B cell (primary cell): ENCODE data around the gene RSU1. TPM values are rescaled to one million over a fixed set of nuclear protein-coding genes. Genes with fewer than 3 reads are reported as not detected.

Experiments used
- ATAC-seq: fragments of 200-7000 bp; cut with Tn5 transposase; one replicate; pipeline ENCODE4 v1.10.0; 2021; ENCODE audit warnings: low read depth, mild to moderate bottlenecking, moderate number of reproducible peaks, moderate library complexity
- CTCF ChIA-PET: fragments of 350-600 bp; sonication (Branson Sonifier 250); formaldehyde crosslinking; loops from one replicate; lab custom pipeline; 2021; ENCODE audit warnings: antibody characterized with exemption, inconsistent platforms; lab: Charles Lee
- POLR2A ChIA-PET: fragments of 350-600 bp; sonication (Branson Sonifier 250); formaldehyde crosslinking; loops from one replicate; lab custom pipeline; 2021; ENCODE audit warnings: antibody characterized with exemption; lab: Charles Lee
- DNase-seq: peaks from one replicate; pipeline ENCODE4 v3.0.0; 2013
- H2AFZ ChIP-seq: 2 replicates; pipeline ENCODE4 v1.6.1; 2012; ENCODE audit warnings: mild to moderate bottlenecking, low read depth, low read length; ENCODE audit not compliant: insufficient read depth, poor library complexity, severe bottlenecking
- H3K27ac ChIP-seq, 2 donors: 1 replicate in 1 of 2; 2 replicates in 1 of 2; pipeline ENCODE4 v1.5.1; 2012 to 2013; ENCODE audit warnings: low read length in 2 of 2, mild to moderate bottlenecking in 2 of 2, moderate library complexity in 1 of 2
- H3K27me3 ChIP-seq, 4 experiments: fragments of 200-600 bp in 1 of 4; sonication (generic) in 1 of 4; replicated peaks in 1 of 4; 1 replicate in 2 of 4; 2 replicates in 2 of 4; pipeline versions ENCODE4 v1.6.1 to v1.7.0; 2013 to 2016; ENCODE audit warnings: low read length in 3 of 4, mild to moderate bottlenecking in 2 of 4, mixed read lengths in 1 of 4, moderate library complexity in 1 of 4; ENCODE audit not compliant: insufficient read depth in 4 of 4, control insufficient read depth in 3 of 4; ENCODE audit errors: control extremely low read depth in 1 of 4
- H3K36me3 ChIP-seq, 2 experiments: replicated peaks in 1 of 2; 1 replicate in 1 of 2; 2 replicates in 1 of 2; pipeline versions ENCODE4 v1.6.1 to v1.7.1; 2013; ENCODE audit warnings: low read length in 1 of 2; ENCODE audit not compliant: insufficient read depth in 2 of 2, control insufficient read depth in 1 of 2; ENCODE audit errors: control extremely low read depth in 1 of 2, extremely low read depth in 1 of 2
- H3K4me1 ChIP-seq, 2 donors: fragments of 200-600 bp in 1 of 2; sonication (generic) in 1 of 2; 1 replicate in 1 of 2; 2 replicates in 1 of 2; pipeline versions ENCODE4 v1.5.1 to v1.6.1; 2013 to 2017; ENCODE audit warnings: low read length in 2 of 2; ENCODE audit not compliant: control insufficient read depth in 2 of 2, insufficient read depth in 2 of 2
- H3K4me2 ChIP-seq: replicated peaks from 2 replicates; pipeline ENCODE3; 2012; ENCODE audit warnings: mild to moderate bottlenecking, low read depth, low read length; ENCODE audit not compliant: poor library complexity, severe bottlenecking
- H3K4me3 ChIP-seq, 5 experiments: fragments of 200-600 bp in 1 of 5; sonication (generic) in 1 of 5; 1 replicate in 3 of 5; 2 replicates in 2 of 5; pipeline versions ENCODE4 v1.5.1 to v1.7.0; 2011 to 2016; ENCODE audit warnings: low read length in 4 of 5, mild to moderate bottlenecking in 4 of 5, low read depth in 2 of 5, control low read depth in 1 of 5, moderate library complexity in 1 of 5; ENCODE audit not compliant: insufficient read depth in 1 of 5; ENCODE audit errors: control extremely low read depth in 1 of 5, extremely low read depth in 1 of 5
- H3K79me2 ChIP-seq: fragments of 200-600 bp; sonication (generic); one replicate; pipeline ENCODE4 v1.6.0; 2016; ENCODE audit warnings: low read length; ENCODE audit not compliant: control insufficient read depth, insufficient read depth
- H3K9ac ChIP-seq: fragments of 200-600 bp; sonication (generic); 2 replicates; pipeline ENCODE4 v1.6.1; 2017; ENCODE audit warnings: mild to moderate bottlenecking, low read length, moderate library complexity
- H3K9me3 ChIP-seq, 3 donors: one replicate each; pipeline versions ENCODE4 v1.6.1 to v1.7.1; 2013; ENCODE audit warnings: low read length in 2 of 3; ENCODE audit not compliant: control insufficient read depth in 2 of 3, insufficient read depth in 1 of 3; ENCODE audit errors: control extremely low read depth in 1 of 3
- H4K20me1 ChIP-seq: 2 replicates; pipeline ENCODE4 v1.6.0; 2012; ENCODE audit warnings: mild to moderate bottlenecking, low read length; ENCODE audit not compliant: insufficient read depth, control insufficient read depth, poor library complexity, severe bottlenecking
- H3K27ac Mint-ChIP-seq: one replicate; pipeline ENCODE4 v1.8.0; 2021; ENCODE audit warnings: mixed read lengths
- H3K27me3 Mint-ChIP-seq: one replicate; pipeline ENCODE4 v1.8.0; 2021; ENCODE audit warnings: mixed read lengths
- H3K4me1 Mint-ChIP-seq: one replicate; pipeline ENCODE4 v1.8.0; 2021; ENCODE audit warnings: mixed read lengths
- H3K4me3 Mint-ChIP-seq: one replicate; pipeline ENCODE4 v1.8.0; 2021; ENCODE audit warnings: mixed read lengths
- H3K9me3 Mint-ChIP-seq: one replicate; pipeline ENCODE4 v1.8.0; 2022; ENCODE audit warnings: mixed read lengths; ENCODE audit not compliant: insufficient read depth
- CTCF ChIP-seq: fragments of 200-600 bp; IDR thresholded peaks from one replicate; pipeline ENCODE4 v1.8.0; 2022; ENCODE audit warnings: antibody characterized with exemption, mild to moderate bottlenecking
- EZH2 ChIP-seq: IDR thresholded peaks from 2 replicates; pipeline ENCODE4 v1.6.1; 2012; ENCODE audit warnings: borderline replicate concordance, low read depth, mild to moderate bottlenecking, moderate library complexity, low read length; ENCODE audit not compliant: insufficient read depth, poor library complexity, severe bottlenecking
- WGBS: methylation state at CpG from one replicate; pipeline ENCODE4 v1.1.5; 2013; ENCODE audit warnings: missing lambda C conversion rate; ENCODE audit not compliant: insufficient coverage; 5-methylcytosine and 5-hydroxymethylcytosine counted together
- intact Hi-C: fragments of 100-400 bp; cut with micrococcal nuclease; formaldehyde crosslinking; loops from one replicate; pipeline ENCODE4 v1.10.0; 2022
- polyA plus RNA-seq: library from polyadenylated mRNA; depleted of rRNA; stranded (reverse); fragments of >200 nt; gene quantifications from 2 replicates; pipeline ENCODE4 v1.2.3, GENCODE V29; 2012
- total RNA-seq, 2 donors: library from RNA; stranded (reverse); fragments of 120-200 nt in 1 of 2; gene quantifications; 1 replicate in 1 of 2; 2 replicates in 1 of 2; pipeline versions ENCODE4 v1.2.3 to v1.2.4, GENCODE V29; 2013 to 2022

RSU1 gene
- total and polyA plus RNA-seq, 2 donors (not counting 1 experiment from before 2014, with no cell fraction given) = 33.4 to 41.1 TPM

GRCh38 chr10:16679511-16679910, 137.7 kb downstream of the RSU1 start:
- Histone ChIP-seq H3K36me3 (peaks cover 0 to under 1% of the 10 kb centered on the region in 2 experiments), H3K79me2 (no peaks in the 10 kb centered on the region), H3K4me1 (no peaks in the 10 kb centered on the region), H4K20me1 (no peaks in the 10 kb centered on the region), H3K27me3 (no peaks in the 10 kb centered on the region), H3K27ac (no peak overlapping the region), H3K4me3 (no peak overlapping the region), H3K9ac (no peak overlapping the region), H2AFZ (no peak overlapping the region), H3K9me3 (no peaks in the 10 kb centered on the region), H3K4me2 (no peak overlapping the region)
- no peak for ATAC-seq
- CTCF ChIA-PET = interaction anchor here (0.5 kb wide), 1 partner anchor 28 kb away, joined by 3 read pairs; no protein-coding TSS in a partner anchor
- POLR2A ChIA-PET = no interaction called here
- TF ChIP-seq EZH2 (no peak), CTCF (no peak)
- Mint-ChIP-seq H3K9me3 (peaks cover 8% of the 10 kb centered on the region), H3K4me1 (no peaks in the 10 kb centered on the region), H3K27me3 (no peaks in the 10 kb centered on the region), H3K4me3 (no peak overlapping the region), H3K27ac (no peak overlapping the region)
- 92% methylated on average over 5 of the region's 6 CpGs for WGBS
- intact Hi-C loops = no loop called here
- no peak for DNase-seq

- Histone ChIP-seq H3K4me1 (no peaks in the 10 kb centered on the region), H3K4me3 (no peak overlapping the region), H3K9ac (no peak overlapping the region), H3K36me3 (peaks cover 0 to 4% of the 10 kb centered on the region in 2 experiments), H3K79me2 (no peaks in the 10 kb centered on the region), H3K9me3 (no peaks in the 10 kb centered on the region), H3K27me3 (no peaks in the 10 kb centered on the region), H4K20me1 (no peaks in the 10 kb centered on the region), H3K27ac (no peak overlapping the region), H2AFZ (no peak overlapping the region), H3K4me2 (no peak overlapping the region)
- no CpG with 5 or more reads among the region's 2 CpGs for WGBS
- no peak overlapping the region for H3K27ac Mint-ChIP-seq
- H3K9me3 Mint-ChIP-seq = peaks cover 8% of the 10 kb centered on the region
- DNase-seq (no peak), ATAC-seq (no peak)
- intact Hi-C loops = no loop called here
- CTCF ChIA-PET = no interaction called here
- no peaks in the 10 kb centered on the region for H3K27me3 Mint-ChIP-seq
- POLR2A ChIA-PET = no interaction called here
- H3K4me1 Mint-ChIP-seq = no peaks in the 10 kb centered on the region
- TF ChIP-seq CTCF = no peak
- TF ChIP-seq EZH2 = no peak
- no peak overlapping the region for H3K4me3 Mint-ChIP-seq
These were observed 141.9 kb downstream of the RSU1 start for GRCh38 chr10:16675334-16675733.
